AML-193 (cell line): ENCODE measurements around the gene RCAN1.

Experiments
- DNase-seq, 2 experiments: peaks; one replicate each; lab custom pipeline; 2025; lab: John Stamatoyannopoulos, UW

RCAN1 gene

GRCh38 chr21:34614628-34615486 lies at the start of gene RCAN1:
TSS of gene RCAN1 (minus strand) at chr21:34615113. CDS start at chr21:34615011, 102 bp downstream.
- peak; percentile 90 to 91 for DNase-seq

DNA sequence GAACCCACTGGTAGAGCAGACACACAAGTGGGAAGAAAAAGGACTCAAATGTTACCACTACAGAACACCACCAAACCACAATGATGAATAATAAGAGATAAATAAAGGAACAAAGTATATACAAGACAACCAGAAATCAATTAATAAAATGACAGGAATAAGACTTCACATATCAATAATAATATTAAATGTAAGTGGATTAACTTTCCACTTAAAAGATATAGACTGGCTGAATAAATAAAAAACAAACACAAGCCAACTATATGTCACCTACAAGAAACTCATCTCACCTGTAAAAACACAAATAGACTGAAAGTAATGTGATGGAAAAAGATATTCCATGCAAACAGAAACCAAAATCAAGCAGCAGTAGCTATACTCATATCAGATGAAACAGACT lies 46.9 kb upstream of the RCAN1 start:
- DNase-seq: no peak

DNA sequence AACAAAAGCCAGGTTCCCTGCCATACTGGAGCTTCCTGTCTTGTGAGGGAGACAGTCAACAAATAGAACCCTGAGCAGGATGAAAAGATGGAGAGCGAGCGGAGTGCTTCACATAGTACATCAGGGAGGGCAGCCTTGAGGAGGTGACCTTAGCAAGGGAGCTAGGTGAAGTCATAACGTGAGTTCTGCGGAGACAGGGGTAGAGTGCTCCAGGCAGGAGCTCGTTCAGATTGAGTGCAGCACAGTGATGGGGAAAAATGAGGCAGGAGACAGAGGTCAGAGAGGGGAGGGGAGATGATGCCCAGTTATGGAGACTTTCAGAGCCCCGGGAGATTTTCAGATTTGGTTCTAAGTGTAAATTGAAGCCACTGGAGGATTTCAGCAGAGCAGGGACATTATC lies 38.6 kb upstream of the RCAN1 start:
- DNase-seq: no peak

- no peak for DNase-seq
These were observed 36.7 kb upstream of the RCAN1 start for GRCh38 chr21:34651642-34652041.

DNA sequence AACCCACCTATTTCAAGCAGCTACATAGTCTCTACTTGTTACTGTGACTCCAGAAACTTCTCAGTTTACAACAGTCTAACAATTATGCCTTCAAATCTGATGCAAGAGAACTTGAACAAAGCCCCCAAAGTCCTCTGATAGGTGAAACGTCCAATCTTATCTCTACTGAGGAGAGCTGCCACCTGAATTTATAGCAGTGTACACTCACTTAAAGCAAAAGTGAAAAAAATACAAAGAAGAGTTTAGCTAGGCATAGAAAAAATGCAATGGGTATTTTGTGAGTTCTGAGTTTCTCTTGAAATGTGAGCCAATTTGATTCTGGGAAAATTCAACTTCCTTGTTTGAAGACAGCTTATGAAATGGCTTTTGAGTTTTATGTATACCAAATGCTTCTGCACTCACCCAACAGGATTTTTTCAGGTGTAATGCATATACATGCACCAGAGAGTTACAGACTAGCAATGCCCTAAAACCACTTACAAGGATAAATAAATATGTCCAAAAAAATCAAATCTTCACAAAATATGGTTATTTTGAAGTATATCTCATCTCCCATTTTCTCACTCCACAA lies 36.0 kb upstream of the RCAN1 start:
- DNase-seq: no peak

- DNase-seq: no peak
These were observed 34.5 kb upstream of the RCAN1 start for GRCh38 chr21:34649400-34649799.

DNA sequence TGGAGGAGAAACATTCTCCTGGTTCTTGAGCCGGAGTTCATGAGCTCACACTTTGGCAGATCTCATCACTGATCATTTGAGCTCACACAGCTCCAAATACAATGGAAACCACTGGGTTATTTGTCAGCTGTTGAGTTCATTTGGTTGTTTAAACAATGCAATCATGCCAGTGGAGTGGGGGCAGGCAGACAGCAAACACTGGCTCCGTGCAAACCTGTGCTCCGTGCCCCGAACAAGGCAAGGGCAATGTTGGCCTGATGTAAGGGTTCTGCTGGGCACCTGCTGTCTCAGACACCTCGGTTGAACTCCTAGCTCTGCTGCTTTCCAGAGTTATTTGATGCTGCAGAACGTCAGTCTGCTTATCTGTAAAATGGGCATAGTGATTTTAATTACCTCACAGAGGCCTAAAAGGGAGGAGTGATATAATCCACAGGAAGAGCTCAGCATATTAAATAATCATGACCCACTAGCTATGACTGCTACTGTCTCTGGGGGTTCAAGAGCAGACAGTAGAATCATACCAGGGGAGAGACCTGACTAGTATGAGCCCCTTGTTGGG lies 33.9 kb upstream of the RCAN1 start:
- DNase-seq: no peak

DNA sequence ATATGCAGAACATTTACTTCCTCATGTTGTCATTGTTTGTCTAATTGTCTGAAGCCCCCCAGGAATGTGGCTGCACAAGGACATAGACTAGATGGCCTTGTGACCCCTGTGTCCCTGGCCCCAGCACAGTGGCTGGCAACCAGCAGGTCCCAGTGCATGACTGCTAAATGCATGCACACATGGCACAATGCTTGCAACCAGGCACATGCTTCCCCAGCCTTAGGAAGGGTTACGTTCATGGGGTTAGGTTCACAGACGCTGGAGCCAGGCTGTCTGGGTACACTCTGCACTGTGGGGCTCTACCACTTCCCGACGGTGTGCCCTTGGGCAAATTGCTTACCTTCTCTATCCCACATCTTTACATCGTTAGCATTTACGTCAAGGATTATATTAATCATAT lies 32.6 kb upstream of the RCAN1 start:
- DNase-seq: no peak

DNA sequence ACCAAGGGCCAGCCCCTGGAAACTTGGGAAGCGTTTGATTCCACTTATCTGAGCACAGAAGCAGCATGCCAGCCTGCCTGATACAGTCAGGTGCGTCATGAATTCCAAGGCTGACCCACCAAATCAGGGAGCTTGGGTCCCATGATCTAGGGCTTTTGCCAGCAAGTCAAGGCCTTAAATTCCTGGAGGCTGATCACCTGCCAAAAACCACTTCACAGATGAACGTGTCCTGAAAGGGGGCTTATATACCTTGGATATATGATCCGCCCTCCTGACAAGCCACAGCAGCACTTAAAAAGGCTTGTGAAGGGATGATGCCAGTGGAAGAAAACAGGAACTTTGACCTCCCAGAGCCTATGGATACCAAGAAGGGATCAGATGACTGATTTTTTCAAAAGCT lies 29.9 kb upstream of the RCAN1 start:
- no peak for DNase-seq

- DNase-seq: no peak
These were observed 27.5 kb upstream of the RCAN1 start for GRCh38 chr21:34642211-34643075.

GRCh38 chr21:34640858-34641257 lies 25.9 kb upstream of the RCAN1 start:
- no peak for DNase-seq

DNA sequence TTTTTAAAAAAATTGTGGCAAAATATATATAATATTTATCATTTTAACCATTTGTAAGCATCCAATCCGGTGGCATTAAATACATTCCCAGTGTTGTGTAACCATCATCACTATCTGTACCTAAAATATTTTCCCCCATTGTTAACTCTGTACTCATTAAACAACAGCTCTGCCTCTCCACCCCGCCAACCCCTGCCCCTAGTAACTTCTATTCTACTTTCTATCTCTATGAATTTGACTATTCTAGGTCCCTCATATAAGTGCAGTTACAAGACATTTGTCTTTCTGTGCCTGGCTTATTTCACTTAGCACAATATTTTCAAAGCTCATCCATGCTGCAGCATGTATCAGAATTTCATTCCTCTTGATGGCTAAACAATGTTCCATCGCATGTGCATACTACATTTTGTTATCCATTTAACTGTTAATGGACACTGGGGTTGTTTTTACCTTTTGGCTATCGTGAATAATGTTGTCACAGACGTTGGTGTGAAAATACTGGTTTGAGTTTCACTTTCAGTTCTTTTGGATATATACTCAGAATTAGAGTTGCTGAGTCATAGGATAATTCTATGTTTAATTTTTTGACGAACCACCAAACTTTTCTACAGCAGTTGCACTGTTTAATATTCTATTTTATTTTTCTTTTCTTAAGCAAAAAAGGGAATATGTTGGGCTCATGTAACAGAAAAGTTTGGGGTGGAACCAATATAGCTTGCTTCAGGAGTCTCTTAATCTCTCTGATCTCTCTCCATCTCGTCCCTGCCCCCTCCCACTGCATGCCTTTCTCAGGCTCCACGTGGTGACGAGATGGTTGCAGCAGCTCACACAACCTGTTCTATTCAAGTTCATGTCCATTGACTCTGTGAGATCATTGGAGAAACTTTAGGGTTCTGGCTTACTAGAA lies 25.2 kb upstream of the RCAN1 start:
- peak in 1 of 2 experiments; percentile 6 for DNase-seq

- no peak for DNase-seq
These were observed 24.3 kb upstream of the RCAN1 start for GRCh38 chr21:34639250-34639649.

- no peak for DNase-seq
These were observed 22.0 kb upstream of the RCAN1 start for GRCh38 chr21:34636961-34637360.

GRCh38 chr21:34635307-34635706 lies 20.4 kb upstream of the RCAN1 start:
- no peak for DNase-seq

GRCh38 chr21:34632498-34632897 lies 17.6 kb upstream of the RCAN1 start:
- no peak for DNase-seq

DNA sequence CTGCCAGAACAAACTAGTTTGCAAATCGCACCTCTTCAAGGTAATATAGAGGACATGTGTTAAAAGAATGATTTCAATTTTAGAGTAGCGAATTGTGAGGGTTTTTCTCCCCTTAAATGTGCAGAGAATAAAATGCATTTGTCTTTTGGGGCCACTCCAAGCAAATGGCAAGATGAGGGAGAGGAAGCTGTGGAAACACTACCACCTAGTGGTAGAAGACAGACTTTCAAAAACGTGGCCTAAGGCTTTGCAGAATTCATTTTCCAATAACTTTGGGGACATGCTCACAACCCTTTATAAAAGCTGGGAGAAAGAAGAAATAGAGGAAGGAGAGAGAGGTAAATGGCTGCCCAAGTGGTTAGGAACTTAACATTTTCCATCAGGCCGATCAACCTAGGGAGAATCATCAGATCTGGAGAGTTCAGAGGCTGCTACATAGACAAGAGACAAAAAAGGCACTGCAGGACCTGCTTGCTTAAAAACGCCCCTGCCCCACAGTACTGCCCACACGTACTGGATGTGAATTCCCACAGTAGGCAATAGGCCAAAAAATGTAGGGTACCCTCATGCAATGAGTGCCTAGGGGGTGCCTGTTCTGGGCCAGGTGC lies 15.7 kb upstream of the RCAN1 start:
- peak; percentile 45 to 52 for DNase-seq

- DNase-seq: no peak
These were observed 11.2 kb upstream of the RCAN1 start for GRCh38 chr21:34626131-34626530.

GRCh38 chr21:34625030-34625593 lies 10.2 kb upstream of the RCAN1 start:
- DNase-seq: no peak

- DNase-seq: no peak
These were observed 8.6 kb upstream of the RCAN1 start for GRCh38 chr21:34623516-34623915.
